LNCaP clone FGC (cell line): ENCODE data around the gene DPH2.

ENCODE experiments used
- DNase-seq: peaks from one replicate; pipeline ENCODE4 v3.0.0-alpha.2; 2011; ENCODE audit warnings: low read depth
- H3K4me3 ChIP-seq: 2 replicates; pipeline ENCODE4 v1.5.1; 2011; ENCODE audit warnings: mild to moderate bottlenecking, low read depth, low read length, control low read depth
- TF ChIP-seq, protein P1 (sequence below): IDR thresholded peaks from 2 replicates; pipeline ENCODE4 v1.5.1; 2012; ENCODE audit warnings: mild to moderate bottlenecking; ENCODE audit not compliant: control insufficient read depth, insufficient read depth; ENCODE audit errors: extremely low read depth

DPH2 gene

GRCh38 chr1:43958351-43959255 lies 11.2 kb upstream of the DPH2 start:
- no peak for DNase-seq
- H3K4me3 ChIP-seq, result no peak overlapping the region
- TF ChIP-seq, protein P1, sequence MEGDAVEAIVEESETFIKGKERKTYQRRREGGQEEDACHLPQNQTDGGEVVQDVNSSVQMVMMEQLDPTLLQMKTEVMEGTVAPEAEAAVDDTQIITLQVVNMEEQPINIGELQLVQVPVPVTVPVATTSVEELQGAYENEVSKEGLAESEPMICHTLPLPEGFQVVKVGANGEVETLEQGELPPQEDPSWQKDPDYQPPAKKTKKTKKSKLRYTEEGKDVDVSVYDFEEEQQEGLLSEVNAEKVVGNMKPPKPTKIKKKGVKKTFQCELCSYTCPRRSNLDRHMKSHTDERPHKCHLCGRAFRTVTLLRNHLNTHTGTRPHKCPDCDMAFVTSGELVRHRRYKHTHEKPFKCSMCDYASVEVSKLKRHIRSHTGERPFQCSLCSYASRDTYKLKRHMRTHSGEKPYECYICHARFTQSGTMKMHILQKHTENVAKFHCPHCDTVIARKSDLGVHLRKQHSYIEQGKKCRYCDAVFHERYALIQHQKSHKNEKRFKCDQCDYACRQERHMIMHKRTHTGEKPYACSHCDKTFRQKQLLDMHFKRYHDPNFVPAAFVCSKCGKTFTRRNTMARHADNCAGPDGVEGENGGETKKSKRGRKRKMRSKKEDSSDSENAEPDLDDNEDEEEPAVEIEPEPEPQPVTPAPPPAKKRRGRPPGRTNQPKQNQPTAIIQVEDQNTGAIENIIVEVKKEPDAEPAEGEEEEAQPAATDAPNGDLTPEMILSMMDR, result no peak

GRCh38 chr1:43960798-43961197 lies 9.0 kb upstream of the DPH2 start:
- no peak for DNase-seq
- TF ChIP-seq, protein P1, result no peak
- H3K4me3 ChIP-seq, result no peak overlapping the region

DNA sequence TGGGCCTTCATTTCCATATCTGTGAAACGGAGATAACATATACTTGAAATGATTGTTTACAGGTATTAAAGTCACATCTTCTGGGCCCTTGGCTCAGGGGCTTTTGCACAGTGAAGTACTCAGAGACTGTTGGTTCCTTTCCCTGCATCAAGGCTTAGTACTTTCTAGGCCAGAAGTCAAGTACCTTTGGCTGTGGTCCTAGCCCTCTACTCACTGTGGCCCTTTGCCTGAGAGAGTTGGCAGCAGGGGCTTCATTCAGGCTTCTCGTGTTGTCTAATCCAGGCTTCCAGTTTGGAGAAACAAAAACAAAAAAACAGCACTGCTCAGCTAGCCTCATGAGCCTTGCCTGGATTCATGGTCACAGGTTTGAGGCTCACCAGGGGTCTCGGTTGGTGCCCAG lies 8.1 kb upstream of the DPH2 start:
- TF ChIP-seq, protein P1, result no peak
- DNase-seq, result no peak
- no peak overlapping the region for H3K4me3 ChIP-seq

DNA sequence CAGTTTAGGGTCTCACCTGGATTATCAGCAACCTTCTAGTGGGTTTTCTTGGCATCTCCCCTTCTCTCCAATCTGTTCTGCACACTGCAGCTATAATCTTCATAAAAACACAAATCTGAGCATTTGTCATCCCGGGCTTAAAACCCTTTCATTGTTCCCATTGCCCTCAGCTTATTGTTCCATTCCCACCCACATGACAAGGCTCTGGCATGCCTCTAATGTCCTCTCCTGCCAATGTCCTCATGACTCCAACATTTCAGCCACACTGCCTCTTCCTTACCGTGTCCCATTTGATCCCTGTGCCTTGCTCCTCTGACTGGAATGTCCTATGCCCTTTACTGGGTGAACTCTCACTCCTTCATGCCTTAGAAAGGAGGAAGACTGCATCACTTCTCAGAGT lies 7.5 kb upstream of the DPH2 start:
- H3K4me3 ChIP-seq, result no peak overlapping the region
- DNase-seq, result no peak
- TF ChIP-seq, protein P1, result no peak

DNA sequence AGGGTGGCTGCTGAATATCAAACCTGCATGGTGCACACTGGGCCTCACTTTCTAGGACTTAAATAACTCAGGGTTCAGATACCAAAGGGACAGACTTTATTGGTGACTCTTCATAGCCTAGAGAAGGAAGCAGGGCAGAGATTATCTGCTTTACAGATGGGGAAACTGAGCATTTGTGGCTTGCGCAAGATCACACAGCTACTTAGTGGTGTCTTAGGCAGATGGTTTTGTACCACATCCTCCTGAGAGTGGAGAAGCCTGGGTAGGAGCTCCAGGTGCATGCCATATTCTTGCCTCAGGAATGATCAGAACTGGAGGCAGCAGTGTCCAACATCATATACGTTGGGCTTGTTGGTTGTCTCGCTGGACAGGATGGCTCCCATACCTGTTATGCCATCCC lies 6.8 kb upstream of the DPH2 start:
- no peak overlapping the region for H3K4me3 ChIP-seq
- DNase-seq, result no peak

DNA sequence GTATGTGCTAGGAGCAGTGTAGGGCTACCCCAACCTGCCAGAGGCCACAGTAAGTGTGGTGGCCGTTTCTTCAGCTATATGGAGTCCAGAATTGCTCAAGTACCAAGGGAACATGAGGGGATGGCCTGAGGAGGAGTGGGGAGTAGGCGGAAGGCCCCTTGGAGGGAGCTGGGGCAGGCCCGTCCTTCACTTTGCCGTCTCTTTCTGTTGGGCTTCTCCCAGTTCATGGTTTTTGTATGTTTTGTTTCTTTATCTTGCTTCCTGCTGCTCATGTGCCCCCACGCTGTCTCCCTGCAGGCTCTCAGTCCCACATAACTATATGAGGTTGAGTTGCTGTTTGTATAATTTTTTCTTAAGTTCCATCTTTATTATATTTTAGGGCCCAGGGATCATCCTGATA lies 5.9 kb upstream of the DPH2 start:
- no peak for DNase-seq
- H3K4me3 ChIP-seq, result no peak overlapping the region
- TF ChIP-seq, protein P1, result no peak

More for the DNA sequence above, 6.8 kb upstream of the DPH2 start:
- TF ChIP-seq, protein P1, result no peak

- TF ChIP-seq, protein P1, result no peak
- H3K4me3 ChIP-seq, result no peak overlapping the region
- no peak for DNase-seq
Observed at GRCh38 chr1:43965316-43965715, 4.5 kb upstream of the DPH2 start.
